Measurements from ENCODE around the gene MARCHF10. TPM values are rescaled to one million over a fixed set of nuclear protein-coding genes. Genes with fewer than 3 reads are reported as not detected.

MARCHF10 gene
- total and polyA plus RNA-seq, 9 of the 15 experiments (the other 6 are each of a cell fraction or from before 2014, with no cell fraction given): not detected

DNA sequence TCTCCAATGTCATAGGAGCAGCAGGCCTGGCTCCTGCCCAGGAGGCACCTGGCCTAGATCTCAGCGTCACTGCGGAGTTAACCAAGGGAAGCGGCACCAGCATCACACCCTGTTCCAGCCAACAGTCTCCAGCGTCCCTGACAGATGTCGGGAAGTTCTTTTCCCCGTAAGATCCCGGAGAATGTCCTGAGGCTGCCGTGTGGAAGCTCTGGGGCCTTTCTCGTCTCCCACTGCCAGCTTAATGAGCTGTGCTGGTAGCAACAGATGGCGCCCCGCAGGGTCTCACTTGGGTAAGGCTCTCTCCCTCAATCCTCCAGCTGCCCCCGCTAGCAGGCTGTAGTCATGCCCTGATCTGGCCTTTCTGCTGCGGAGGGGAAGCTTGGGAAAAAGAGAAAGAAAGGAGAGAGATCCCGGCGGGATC, 57.5 kb downstream of the MARCHF10 start:
- no peak for ATAC-seq
- H3K9me3 ChIP-seq (replicated peaks; ENCODE audit: control insufficient read depth, insufficient read depth, low read depth, low read length): no peaks in the 10 kb centered on the region
- DNase-seq (ENCODE audit: extremely low read depth in 1 of 4, low spot score in 3 of 4): no peak
- H3K27me3 ChIP-seq (ENCODE audit: control insufficient read depth in 2 of 2, insufficient read depth in 2 of 2, low read length in 2 of 2): peaks cover 70 to 78% of the 10 kb centered on the region in 2 experiments
- H3K9ac ChIP-seq (ENCODE audit: insufficient read depth in 1 of 2, low read depth in 2 of 2, low read length in 2 of 2): no peak overlapping the region
- POLR2A ChIA-PET: no interaction called here
- BruUV-seq (replicated peaks): no TSS peak
- 2% methylated on average over 15 of the region's 15 CpGs for WGBS (ENCODE audit: insufficient coverage, low coverage, missing lambda C conversion rate)
- CTCF ChIA-PET (ENCODE audit: low intra/inter-chr PET ratio): no interaction called here
- H4K20me1 ChIP-seq (replicated peaks; ENCODE audit: control insufficient read depth, insufficient read depth, low read length): 0 out of 2 replicates have a peak, but pooled peaks cover 3% of the 10 kb centered on the region
- in situ Hi-C loops (cut with MboI): no loop called here
- no peak for FAIRE-seq
- intact Hi-C loops (cut with micrococcal nuclease): no loop called here
- no peaks in the 10 kb centered on the region for H3K79me2 ChIP-seq (ENCODE audit: control insufficient read depth, insufficient read depth, low read length)
- TF ChIP-seq VEZF1 (CRISPR knock-in tag; IDR thresholded peaks at IDR 0.05): no peak
- TF ChIP-seq PTRF (tag; IDR thresholded peaks at IDR 0.05): no peak
- TF ChIP-seq, protein P1, sequence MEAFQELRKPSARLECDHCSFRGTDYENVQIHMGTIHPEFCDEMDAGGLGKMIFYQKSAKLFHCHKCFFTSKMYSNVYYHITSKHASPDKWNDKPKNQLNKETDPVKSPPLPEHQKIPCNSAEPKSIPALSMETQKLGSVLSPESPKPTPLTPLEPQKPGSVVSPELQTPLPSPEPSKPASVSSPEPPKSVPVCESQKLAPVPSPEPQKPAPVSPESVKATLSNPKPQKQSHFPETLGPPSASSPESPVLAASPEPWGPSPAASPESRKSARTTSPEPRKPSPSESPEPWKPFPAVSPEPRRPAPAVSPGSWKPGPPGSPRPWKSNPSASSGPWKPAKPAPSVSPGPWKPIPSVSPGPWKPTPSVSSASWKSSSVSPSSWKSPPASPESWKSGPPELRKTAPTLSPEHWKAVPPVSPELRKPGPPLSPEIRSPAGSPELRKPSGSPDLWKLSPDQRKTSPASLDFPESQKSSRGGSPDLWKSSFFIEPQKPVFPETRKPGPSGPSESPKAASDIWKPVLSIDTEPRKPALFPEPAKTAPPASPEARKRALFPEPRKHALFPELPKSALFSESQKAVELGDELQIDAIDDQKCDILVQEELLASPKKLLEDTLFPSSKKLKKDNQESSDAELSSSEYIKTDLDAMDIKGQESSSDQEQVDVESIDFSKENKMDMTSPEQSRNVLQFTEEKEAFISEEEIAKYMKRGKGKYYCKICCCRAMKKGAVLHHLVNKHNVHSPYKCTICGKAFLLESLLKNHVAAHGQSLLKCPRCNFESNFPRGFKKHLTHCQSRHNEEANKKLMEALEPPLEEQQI (IDR thresholded peaks at IDR 0.05): no peak
- TF ChIP-seq, protein P2, sequence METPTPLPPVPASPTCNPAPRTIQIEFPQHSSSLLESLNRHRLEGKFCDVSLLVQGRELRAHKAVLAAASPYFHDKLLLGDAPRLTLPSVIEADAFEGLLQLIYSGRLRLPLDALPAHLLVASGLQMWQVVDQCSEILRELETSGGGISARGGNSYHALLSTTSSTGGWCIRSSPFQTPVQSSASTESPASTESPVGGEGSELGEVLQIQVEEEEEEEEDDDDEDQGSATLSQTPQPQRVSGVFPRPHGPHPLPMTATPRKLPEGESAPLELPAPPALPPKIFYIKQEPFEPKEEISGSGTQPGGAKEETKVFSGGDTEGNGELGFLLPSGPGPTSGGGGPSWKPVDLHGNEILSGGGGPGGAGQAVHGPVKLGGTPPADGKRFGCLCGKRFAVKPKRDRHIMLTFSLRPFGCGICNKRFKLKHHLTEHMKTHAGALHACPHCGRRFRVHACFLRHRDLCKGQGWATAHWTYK (CRISPR knock-in tag; IDR thresholded peaks at IDR 0.05): no peak
- no peak for TF ChIP-seq HMG20B (CRISPR knock-in tag; IDR thresholded peaks at IDR 0.05)
- TF ChIP-seq SMAD3 (CRISPR knock-in tag; conservative IDR thresholded peaks at IDR 0.05): no peak
- no peaks in the 10 kb centered on the region; a peak in 1 of 5 replicates for H3K4me1 ChIP-seq (replicated peaks in 1 of 2; ENCODE audit: control insufficient read depth in 2 of 2, insufficient read depth in 2 of 2, low read length in 2 of 2)
- no peak overlapping the region for H3K4me2 ChIP-seq (ENCODE audit: insufficient read depth, low read length)
- no peaks in the 10 kb centered on the region for H3K9me1 ChIP-seq (ENCODE audit: control insufficient read depth, insufficient read depth, low read length)
- no peaks in the 10 kb centered on the region for H3K36me3 ChIP-seq (ENCODE audit: control insufficient read depth, insufficient read depth, low read length)
- H2AFZ ChIP-seq (ENCODE audit: low read depth, low read length): no peak overlapping the region
- no peak overlapping the region for H3K27ac ChIP-seq (ENCODE audit: extremely low read depth, low read depth, low read length)
- H3K4me3 ChIP-seq: no peak overlapping the region

Measured in K562 (cell line).